Measurements from ENCODE around the gene STK10.

Gene STK10

DNA sequence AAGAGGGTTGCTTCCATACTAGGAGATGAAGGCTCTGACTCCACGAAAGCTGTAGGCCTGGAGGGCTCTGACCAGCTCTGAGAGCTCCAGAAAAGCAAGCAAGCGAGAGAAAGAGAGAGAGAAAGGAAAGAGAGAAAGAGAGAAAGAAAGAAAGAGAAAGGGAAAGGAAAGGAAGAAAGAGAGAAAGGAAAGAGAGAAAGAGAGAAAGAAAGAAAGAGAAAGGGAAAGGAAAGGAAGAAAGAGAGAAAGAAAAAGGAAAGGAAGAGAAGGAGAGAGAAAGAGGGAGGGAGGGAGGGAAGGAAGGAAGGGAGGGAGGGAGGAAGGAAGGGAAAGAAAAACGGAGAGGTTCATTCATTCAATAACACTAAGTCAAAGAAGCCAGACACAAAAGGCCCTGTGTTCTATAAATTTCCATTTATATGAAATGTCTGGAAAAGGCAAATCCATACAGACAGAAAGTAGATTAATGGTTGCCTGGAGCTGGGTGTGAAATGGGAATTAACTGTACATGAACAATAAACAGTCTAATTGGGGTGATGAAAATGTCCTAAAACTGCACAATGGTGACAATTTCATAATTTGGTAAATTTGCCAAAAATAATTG is 1.8 kb upstream of the STK10 start:
- no peak for DNase-seq (ENCODE audit: low read depth in 1 of 2, low spot score in 1 of 2)

DNA sequence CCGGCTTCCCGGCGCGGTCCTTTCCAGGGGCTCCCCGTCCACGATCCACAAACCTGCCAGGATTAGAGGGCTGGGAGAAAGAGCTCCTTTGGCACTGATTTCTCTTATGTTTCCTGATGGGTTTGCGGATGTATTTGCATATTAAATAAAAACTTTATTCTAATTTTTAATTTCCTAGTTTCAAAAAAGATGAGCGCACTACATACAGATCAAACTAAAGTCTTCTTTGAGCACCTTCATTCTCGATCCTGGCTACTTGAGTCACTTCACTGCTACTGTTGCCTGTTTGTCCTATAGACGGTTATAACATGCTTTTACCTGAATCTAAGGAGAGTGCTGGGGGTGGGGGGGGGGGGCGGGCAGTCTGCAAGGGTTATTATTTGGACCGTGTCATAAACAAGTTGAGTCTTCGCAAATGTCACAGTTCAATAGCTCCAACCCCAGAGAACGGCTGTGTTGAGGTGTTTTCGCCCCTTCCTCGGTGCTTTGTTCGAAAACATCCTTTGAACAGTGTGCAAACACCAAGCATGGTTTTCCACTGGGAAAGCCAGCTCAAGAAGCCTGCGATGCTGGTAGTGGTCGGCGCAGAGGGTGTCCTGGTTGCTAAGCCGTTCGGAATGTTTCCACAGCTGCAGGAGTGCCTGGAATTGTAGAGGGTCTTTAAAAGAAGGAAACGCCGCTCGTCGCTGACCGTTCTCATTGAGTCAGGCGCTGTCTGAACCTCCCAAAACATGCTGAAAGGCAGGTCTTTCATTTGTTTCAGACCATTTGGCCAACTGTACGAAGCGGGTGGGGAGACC is 1.1 kb upstream of the STK10 start:
- DNase-seq (ENCODE audit: low read depth in 1 of 2, low spot score in 1 of 2), result no peak

DNA sequence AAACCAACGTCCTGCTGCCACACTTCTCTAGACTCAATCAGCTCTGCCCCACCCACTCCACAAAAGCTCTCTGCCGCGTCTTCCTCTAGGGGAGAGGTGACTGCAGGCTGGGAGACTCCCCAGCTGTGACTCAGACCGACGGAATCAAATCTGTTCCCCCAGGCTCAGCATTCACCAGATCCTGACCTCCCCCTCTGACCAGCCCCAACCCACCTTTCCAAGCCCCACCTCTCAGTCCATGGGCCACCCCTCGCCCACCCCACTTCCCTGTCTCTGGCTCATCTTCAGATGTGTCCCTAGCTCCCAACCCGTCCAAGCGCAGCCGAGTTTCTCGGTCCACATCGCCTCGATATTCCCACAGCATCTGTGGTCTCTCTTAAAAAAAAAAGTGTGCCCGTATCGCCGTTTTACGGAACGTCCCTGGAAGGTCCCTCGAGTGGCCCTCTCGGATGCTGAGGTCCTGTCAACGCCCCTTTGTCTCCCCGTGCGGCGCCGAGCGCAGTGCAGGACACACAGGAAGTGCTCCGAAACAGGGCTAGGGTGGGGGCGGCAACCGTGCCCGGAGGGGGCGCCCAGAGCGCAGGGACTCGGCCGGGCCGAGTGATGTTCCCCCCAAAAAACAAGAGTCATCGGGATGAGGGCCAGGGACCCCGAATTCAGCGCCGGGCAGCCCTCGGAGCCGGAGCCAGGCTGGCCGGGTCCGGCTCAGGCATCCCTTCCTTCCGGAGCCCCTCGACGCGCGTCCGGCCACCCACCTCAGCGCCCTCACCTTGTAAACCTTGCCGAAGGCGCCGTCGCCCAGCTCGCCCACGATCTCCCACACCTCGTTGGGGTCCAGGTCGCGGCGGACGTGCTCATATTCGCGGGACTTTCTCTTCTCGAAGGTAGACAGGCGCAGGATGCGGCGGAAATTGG is 649 bp downstream of the STK10 start:
- peak in 1 of 2 donors; percentile 45 for DNase-seq (ENCODE audit: low read depth in 1 of 2, low spot score in 1 of 2)

DNA sequence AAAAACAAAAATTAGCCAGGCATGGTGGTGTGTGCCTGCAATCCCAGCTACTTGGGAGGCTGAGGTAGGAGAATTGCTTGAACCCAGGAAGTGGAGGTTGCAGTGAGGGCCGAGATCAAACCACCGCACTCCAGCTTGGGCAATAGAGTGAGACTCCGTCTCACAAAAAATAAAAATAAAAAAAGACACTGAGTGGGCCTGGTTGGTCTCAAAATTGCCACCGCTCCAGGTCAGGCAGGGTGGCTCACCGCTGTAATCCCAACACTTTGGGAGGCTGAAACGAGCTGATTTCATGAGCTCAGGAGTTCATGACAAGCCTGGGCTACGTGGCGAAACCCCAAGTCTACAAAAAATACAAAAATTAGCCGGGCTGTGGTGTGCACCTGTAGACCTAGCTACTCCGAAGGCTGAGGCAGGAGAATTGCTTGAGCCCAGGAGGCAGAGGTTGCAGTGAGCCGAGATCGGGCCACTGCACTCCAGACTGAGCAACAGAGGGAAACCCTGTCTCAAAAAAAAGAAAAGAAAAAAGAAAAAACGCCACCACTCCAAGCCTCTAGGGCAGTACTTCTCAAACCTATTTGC is 1.8 kb downstream of the STK10 start:
- DNase-seq (ENCODE audit: low read depth in 1 of 2, low spot score in 1 of 2), result no peak

DNA sequence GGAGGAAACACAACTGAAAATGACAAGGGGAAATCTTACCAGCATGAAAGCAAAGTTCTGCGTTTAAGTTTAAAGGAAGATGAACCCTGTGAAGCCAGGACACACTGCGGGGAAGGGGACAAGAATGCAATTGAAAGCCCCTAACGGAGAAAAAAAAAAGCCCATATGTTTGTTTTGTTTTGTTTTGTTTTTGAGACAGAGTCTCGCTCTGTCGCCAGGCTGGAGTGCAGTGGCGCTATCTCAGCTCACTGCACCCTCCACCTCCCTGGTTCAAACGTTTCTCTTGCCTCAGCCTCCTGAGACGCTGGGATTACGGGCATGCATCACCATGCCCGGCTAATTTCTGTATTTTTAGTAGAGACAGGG is 2.9 kb downstream of the STK10 start:
- DNase-seq (ENCODE audit: low read depth in 1 of 2, low spot score in 1 of 2), result no peak

DNA sequence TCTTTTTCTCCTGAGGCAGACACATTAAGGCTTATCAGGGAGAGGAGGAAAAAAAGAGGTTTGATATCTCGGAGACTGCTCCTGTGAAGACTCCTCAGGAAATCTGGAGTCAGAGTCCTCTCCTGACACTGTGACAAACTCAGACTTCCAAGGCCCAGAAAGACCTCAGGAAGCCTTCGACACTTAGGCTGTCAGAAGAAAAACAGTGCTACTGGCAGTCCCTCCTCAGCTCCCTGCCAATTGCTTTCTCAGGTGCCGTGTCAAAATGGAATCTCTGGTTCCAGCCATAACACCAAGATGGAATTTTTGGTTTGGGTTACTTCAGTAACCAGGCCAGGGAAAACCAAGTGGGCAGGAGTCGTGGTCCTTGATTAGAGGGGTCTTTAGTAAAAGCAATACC is 4.1 kb downstream of the STK10 start:
- no peak for DNase-seq (ENCODE audit: low read depth in 1 of 2, low spot score in 1 of 2)

DNA sequence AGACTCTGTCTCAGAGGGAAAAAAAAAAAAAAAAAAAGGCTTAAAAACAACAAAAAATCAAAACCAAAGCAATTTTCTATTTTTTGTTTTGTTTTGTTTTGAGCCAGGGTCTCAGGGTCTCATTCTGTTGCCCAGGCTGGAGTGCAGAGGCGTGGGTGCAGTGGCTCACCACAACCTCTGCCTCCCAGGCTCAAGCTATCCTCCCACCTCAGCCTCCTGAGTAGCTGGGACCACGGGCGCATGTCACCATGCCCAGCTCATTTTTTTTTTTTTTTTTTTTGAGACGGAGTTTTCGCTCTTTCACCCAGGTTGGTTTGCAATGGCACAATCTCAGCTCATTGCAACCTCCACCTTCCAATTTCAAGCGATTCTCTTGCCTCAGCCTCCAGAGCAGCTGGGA is 5.7 kb downstream of the STK10 start:
- DNase-seq (ENCODE audit: low read depth in 1 of 2, low spot score in 1 of 2), result no peak

DNA sequence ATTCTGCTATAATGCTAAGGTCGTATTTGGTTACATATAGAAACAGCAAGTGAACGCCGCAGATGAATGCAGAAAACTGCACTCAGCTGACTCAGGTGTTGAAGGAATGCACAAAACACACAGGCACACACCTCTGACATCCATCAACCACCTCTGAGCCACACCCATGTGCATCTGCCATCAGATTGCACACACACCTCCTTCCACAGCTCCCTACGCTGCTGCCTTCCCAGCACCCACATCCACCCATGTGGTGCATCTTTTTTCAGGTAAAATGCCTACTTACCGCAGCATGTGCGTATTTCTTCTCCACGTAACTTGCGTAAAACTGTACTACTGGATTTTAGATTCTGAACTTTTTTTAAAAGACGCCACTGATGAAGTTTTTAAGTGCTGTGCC is 7.1 kb downstream of the STK10 start:
- no peak for DNase-seq (ENCODE audit: low read depth in 1 of 2, low spot score in 1 of 2)

DNA sequence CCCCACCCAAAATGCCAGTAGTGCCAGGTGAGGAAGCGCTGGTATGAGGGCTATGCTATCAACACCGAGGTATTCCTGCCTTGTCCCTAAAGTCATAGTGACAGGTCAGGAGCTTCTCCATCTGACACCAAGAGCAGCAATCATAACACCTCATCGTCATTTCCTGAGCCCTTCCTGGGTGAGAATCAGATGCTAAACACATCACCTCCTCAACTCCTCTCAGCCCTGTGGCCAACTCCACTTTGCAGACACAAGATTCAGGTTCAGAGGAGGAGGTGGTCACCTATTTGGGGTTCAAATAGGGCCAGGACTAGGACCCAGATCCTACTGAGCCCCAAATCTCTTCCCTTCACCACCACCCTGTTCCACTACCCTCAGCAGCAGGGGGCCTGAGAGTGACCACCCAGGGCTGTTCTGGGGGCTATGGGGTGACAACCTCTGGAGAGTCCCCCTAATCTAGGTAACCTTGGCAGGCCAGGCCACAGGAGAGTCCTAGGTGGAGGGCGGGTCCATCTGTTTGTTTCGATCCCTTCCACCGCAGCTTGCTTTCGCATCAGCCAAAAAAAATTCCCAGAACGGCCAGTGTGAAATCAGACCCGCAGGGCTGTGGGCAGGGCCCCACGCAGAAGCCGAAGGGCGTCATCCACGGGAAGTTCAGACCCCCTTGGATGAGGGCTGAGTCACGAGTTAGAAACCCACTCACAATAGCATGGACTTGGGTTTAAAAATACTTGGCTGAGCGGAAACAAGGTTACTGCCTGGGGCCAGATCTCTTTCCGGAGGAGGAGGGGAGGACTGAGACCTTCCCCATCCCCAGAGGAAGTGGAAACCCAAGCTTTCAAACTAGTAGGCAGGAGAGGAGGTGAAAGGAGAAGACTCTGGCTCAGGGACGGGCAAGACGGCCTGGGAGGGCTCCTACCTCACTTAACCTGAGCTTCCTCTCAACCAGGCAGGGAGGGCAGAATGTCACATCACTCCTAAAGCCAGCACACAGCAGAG is 8.7 kb downstream of the STK10 start:
- no peak for DNase-seq (ENCODE audit: low read depth in 1 of 2, low spot score in 1 of 2)

DNA sequence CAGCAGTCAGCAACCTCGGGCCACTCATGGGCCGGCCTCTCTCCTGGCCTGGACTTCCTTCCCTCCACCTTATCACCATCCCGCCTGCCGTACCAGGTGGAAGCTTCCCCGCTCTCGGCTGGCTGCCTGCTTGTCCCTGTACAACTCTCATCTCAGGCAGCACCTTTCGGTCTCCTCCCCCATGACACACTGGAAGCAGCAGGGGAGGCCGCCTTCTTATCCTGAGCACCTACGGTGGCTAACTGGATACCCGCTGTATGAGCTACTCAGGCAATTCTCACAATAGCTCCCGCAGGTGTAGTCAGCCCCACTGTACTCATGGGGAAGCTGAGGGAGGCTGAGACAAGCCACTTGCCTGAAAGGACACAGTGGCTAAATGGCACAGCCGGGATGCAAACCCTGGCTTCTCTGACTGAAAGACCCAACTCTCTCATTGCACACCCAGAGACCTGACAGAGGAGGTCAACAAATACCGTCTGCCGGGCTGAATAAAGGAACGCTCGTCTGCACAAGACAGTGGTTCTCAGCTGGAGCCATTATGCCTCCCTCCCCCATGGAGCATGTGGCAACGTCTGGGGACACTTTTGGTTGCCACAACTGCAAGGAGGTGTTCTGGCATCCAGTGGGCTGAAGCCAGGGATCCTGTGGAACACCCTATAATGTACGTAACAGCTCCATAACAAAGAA is 9.6 kb downstream of the STK10 start:
- no peak for DNase-seq (ENCODE audit: low read depth in 1 of 2, low spot score in 1 of 2)

DNA sequence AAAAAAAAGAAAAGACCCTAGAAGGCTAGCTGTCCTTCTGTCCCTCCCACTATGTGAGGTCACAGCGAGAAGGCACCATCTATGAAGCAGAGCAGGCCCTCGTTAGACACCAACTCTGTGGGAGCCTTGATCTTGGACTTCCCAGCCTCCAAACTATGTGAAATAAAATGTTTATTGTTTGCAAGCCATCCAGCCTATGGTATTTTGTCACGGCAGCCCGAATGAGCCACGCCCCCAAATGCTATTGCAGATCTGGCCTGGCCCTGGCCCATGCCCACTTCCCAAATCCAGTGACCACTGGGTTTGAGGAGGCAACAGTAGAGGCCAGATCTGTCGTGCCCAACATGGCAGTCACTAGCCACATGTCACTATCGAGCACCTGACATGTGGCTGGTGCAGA is 10.8 kb downstream of the STK10 start:
- DNase-seq (ENCODE audit: low read depth in 1 of 2, low spot score in 1 of 2), result no peak

DNA sequence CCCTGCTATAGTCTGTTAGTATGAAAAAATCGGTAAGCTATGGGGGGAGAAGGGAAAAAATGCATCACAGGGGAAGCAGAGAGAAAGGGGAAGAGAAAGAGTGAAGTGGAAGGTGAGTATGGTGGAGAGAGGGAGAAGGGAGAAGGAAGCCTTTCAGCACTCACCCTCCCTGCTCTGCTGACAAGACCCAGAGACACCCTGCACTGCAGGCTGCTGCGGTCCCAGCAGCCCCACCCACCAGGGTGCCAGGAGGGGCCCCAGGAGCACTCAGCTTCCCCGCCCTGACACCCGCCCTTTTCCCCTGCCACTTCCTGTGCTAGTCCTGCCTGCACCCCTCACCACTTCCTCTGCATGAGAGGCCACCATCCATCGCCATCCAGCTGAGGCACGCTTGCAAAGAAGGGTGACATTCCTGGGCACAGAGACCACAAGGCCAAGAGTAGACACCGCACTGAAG is 12.7 kb downstream of the STK10 start:
- DNase-seq (ENCODE audit: low read depth in 1 of 2, low spot score in 1 of 2), result peak; percentile 70 to 81

DNA sequence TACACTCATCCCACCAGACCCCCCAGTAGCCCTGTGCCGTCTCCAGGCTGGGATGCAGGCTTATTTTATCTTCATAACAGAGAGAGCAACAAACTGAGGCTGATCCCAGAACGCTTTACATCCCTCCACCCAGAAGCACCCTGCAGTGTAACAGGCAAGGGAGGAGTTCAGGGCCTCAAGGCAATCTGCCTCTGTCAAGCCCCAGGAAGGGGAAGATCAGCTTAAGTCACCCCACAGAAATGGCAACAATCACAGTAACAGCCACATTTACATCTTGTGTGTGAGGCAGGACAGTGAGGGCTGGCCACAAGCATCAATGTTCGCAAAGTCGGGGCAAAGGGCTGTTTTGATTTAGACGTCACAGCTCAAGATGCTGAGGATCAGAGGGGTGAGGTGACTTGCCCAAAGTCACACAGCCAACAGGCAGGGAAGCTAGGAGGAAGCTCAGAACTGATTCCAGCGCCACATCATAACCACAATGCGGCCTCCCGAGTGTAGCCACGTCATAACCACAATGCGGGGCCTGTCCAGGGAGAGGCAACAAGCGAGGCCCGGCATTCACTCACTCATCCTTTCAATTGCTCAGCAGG is 14.4 kb downstream of the STK10 start:
- DNase-seq (ENCODE audit: low read depth in 1 of 2, low spot score in 1 of 2), result peak; percentile 32 to 36

DNA sequence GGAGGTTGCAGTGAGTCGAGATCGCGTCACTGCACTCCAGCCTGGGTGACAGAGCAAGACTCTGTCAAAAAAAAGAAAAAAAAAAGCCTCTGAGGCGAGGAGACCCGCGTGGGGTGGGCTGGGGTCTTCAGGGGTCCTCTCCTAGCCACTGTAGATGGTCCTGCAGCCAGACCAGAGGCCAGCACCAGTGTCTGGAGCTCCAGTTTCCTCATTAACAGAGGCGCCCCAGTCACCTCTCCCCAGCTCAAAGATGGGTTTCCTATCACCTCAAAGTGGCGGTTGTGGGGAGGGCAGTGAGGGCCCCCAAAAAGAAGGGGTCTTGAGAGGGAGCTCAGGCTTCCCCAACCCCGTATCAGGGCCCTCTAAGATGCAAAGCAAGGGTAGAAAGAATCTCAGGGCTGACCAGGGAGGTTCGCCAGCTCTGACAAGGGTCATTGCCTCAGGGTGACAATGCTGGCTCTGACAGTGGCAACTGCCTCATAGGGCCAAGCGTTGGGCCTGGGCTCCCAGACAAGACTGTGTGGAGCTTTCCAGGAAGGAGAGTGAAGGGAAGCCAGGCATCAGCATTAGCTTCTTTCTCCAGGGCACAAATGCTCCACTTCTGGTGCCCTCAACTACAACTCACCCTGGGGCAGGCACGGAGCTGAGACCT is 15.0 kb downstream of the STK10 start:
- no peak for DNase-seq (ENCODE audit: low read depth in 1 of 2, low spot score in 1 of 2)

DNA sequence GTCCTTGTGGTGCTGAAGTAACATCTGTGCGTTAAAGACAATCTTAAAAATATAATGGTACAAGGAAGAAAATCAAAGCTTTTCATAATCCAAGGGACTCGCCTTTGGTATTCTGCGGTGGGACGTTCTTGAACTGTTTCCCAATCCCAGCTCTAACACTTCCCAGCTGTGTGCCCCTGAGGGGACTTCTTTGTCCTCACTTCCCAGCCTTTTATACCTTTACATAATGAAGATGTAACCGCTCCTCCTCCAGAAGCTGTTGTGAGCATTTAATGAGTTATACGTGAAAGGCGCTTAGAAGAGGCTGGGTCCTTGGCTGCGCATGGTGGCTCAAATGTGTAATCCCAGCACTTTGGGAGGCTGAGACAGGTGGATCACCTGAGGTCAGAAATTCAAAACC is 16.9 kb downstream of the STK10 start:
- DNase-seq (ENCODE audit: low read depth in 1 of 2, low spot score in 1 of 2), result no peak

DNA sequence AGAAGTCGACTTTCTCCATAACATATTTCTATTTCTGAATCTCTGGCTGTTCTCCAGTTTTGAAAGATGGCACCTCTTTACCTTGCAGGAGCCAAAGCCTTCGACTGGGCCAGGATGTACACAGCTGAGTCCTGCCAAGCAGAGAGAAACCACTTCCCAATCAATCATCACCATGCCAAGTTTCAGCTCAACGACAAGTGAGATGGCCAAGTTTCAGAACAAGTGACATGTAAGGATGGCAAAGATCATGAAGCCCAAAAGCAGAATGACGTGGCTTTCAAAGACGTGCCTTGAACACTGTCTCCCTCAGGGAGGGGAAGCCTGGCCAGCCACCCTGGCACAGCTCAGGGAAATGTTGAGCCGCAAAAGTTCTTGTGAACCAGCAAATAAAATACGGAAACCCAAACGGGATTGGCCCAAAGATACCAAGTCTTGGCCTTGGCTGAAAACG is 17.7 kb downstream of the STK10 start:
- no peak for DNase-seq (ENCODE audit: low read depth in 1 of 2, low spot score in 1 of 2)

DNA sequence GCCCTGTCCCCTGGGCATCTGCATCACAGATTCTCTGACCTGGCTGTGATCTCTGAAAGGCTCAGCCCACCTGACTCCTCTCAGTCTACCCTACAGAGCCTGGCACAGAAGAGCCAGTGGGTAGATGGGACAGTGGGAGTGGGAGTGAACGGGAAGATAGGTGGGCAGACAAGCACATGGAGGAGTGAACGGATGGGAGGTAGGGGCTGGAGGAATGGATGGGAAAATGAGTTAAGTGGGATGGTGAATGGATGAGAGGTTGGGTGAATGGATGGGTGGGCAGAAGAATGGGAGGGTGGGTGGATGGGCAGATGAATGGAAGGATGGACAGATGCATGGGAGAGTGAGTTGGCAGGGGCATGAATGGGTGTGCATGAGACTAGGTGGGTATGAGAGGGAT is 18.8 kb downstream of the STK10 start:
- DNase-seq (ENCODE audit: low read depth in 1 of 2, low spot score in 1 of 2), result no peak

DNA sequence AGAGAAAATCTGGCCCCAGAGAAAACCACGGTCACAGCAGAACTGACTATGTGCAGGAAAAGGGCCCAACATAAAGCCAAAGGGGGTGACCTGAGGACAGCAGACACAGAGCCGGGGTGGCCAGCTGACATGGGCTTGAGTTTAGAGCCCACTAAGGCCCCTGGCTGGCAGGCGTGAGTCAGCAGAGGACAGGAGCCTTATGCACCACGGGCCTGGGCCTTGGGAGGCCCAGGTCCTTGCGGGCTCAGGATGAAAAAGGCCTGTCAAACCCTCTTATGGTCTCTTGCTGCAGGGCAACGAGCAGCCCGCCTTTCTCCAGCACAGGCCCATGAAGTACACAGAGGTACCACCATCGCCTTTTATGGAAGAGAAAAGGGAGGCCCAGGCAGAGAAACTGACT is 19.7 kb downstream of the STK10 start:
- no peak for DNase-seq (ENCODE audit: low read depth in 1 of 2, low spot score in 1 of 2)

DNA sequence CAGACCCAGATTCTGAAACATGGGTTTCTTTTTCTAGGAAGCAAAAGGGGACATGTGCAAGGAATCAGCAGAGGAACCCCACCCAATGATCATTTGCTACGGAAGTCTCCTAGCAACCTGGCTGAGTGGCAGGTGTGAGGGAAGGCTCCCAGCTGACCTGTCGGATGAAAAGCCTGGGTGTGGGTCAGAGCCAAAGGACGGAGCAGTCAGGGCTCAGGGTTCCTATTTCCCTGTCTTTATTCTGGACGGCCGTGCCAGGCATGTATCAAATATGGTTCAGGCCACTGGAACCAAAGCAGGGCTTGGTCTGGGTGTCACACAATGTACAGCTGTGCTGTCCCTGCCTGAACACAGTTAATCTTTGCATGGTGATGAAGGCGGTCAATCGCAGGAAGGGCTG is 20.1 kb downstream of the STK10 start:
- no peak for DNase-seq (ENCODE audit: low read depth in 1 of 2, low spot score in 1 of 2)
